MM.1S (cell line): ENCODE measurements around the gene TBX4.

Experiments
- DNase-seq: peaks from one replicate; pipeline ENCODE4 v3.0.0-alpha.2; 2015
- H2AFZ ChIP-seq: fragments of 300-600 bp; sonication (generic); 2 replicates; pipeline ENCODE4 v1.6.0; 2016; ENCODE audit warnings: antibody characterized with exemption, low read length
- H3F3A ChIP-seq: fragments of 300-600 bp; sonication (generic); 2 replicates; pipeline ENCODE4 v1.6.1; 2016; ENCODE audit warnings: mild to moderate bottlenecking, antibody characterized with exemption, low read length, moderate library complexity, mixed read lengths; ENCODE audit not compliant: insufficient read depth
- H3K27ac ChIP-seq: fragments of 300-600 bp; sonication (generic); 2 replicates; pipeline ENCODE4 v1.5.1; 2016; ENCODE audit warnings: mild to moderate bottlenecking, low read length
- H3K27me3 ChIP-seq: fragments of 300-600 bp; sonication (generic); replicated peaks from 2 replicates; pipeline ENCODE4 v1.6.0; 2016; ENCODE audit warnings: low read length; ENCODE audit not compliant: insufficient read depth
- H3K36me3 ChIP-seq: fragments of 300-600 bp; sonication (generic); replicated peaks from 2 replicates; pipeline ENCODE4 v1.6.1; 2016; ENCODE audit warnings: mild to moderate bottlenecking, low read length, mixed read lengths; ENCODE audit not compliant: insufficient read depth
- H3K4me1 ChIP-seq: fragments of 300-600 bp; sonication (generic); 2 replicates; pipeline ENCODE4 v1.6.1; 2016; ENCODE audit warnings: low read length, mixed read lengths
- H3K4me2 ChIP-seq: fragments of 300-600 bp; sonication (generic); 2 replicates; pipeline ENCODE4 v1.6.0; 2016; ENCODE audit warnings: low read depth, low read length
- H3K4me3 ChIP-seq: fragments of 300-600 bp; sonication (generic); 2 replicates; pipeline ENCODE4 v1.5.1; 2016; ENCODE audit warnings: low read length, mixed read lengths
- H3K79me2 ChIP-seq: fragments of 300-600 bp; sonication (generic); 2 replicates; pipeline ENCODE4 v1.6.1; 2016; ENCODE audit warnings: mixed run types, low read length, mixed read lengths
- H3K9ac ChIP-seq: fragments of 300-600 bp; sonication (generic); 2 replicates; pipeline ENCODE4 v1.6.1; 2016; ENCODE audit warnings: low read length, mixed read lengths
- H3K9me2 ChIP-seq: fragments of 300-600 bp; sonication (generic); replicated peaks from 2 replicates; pipeline ENCODE4 v1.6.1; 2016; ENCODE audit warnings: mild to moderate bottlenecking, low read length, mixed read lengths; ENCODE audit not compliant: insufficient read depth
- H3K9me3 ChIP-seq: fragments of 300-600 bp; sonication (generic); replicated peaks from 2 replicates; pipeline ENCODE4 v1.6.1; 2016; ENCODE audit warnings: mild to moderate bottlenecking, low read length, mixed read lengths; ENCODE audit not compliant: insufficient read depth
- H4K20me1 ChIP-seq: fragments of 300-600 bp; sonication (generic); 2 replicates; pipeline ENCODE4 v1.6.1; 2016; ENCODE audit warnings: mild to moderate bottlenecking, low read length, moderate library complexity, mixed read lengths; ENCODE audit not compliant: insufficient read depth
- EZH2 ChIP-seq: fragments of 300-600 bp; sonication (generic); optimal IDR thresholded peaks from 2 replicates; pipeline ENCODE3; 2017; ENCODE audit warnings: low read depth, mild to moderate bottlenecking, antibody characterized with exemption, low read length, mixed read lengths
- EZH2phosphoT487 ChIP-seq: fragments of 300-600 bp; sonication (generic); IDR thresholded peaks from 2 replicates; pipeline ENCODE4 v1.6.1; 2018; ENCODE audit warnings: antibody characterized with exemption, low read length
- TF ChIP-seq, protein P1 (sequence below): fragments of 300-600 bp; sonication (generic); IDR thresholded peaks from 2 replicates; pipeline ENCODE4 v1.5.1; 2016; ENCODE audit warnings: antibody characterized with exemption, low read length, mixed read lengths

TBX4 gene

DNA sequence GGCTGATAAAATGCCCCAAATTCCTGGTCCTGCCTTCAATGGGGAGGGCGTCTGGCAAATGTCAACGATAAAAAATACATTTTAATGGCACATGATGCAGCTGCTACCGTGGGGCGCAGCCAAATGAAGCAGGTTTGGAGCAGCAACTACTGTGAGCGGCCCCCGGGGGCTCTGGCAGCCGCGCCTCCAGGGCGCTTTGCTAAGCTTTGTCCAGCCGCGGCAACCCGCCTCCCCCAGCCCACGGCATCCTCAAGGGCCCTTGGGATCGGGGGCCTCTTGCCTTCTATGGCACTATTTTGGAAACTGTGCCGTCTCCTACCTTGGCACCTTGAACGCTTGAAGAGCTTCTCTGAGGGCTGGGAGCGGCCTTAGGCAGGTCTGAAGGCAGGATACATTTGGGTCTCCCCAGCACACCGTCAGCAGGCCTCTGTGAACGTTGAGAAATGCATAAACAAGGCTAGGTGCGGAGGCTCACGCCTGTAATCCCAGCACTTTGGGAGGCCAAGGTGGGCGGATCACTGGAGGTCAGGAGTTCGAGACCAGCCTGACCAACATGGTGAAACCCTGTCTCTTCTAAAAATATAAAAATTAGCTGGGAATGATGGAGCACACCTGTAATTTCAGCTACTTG is 25.1 kb downstream of the TBX4 start:
- no peak overlapping the region for H2AFZ ChIP-seq
- no peaks in the 10 kb centered on the region for H3K9me3 ChIP-seq
- H3K9ac ChIP-seq = no peak overlapping the region
- DNase-seq = no peak
- no peaks in the 10 kb centered on the region for H3K9me2 ChIP-seq
- H3K4me3 ChIP-seq = no peak overlapping the region
- no peaks in the 10 kb centered on the region for H3F3A ChIP-seq
- no peak overlapping the region for H3K27ac ChIP-seq
- TF ChIP-seq EZH2 (no peak), EZH2phosphoT487 (no peak)
- TF ChIP-seq, protein P1, sequence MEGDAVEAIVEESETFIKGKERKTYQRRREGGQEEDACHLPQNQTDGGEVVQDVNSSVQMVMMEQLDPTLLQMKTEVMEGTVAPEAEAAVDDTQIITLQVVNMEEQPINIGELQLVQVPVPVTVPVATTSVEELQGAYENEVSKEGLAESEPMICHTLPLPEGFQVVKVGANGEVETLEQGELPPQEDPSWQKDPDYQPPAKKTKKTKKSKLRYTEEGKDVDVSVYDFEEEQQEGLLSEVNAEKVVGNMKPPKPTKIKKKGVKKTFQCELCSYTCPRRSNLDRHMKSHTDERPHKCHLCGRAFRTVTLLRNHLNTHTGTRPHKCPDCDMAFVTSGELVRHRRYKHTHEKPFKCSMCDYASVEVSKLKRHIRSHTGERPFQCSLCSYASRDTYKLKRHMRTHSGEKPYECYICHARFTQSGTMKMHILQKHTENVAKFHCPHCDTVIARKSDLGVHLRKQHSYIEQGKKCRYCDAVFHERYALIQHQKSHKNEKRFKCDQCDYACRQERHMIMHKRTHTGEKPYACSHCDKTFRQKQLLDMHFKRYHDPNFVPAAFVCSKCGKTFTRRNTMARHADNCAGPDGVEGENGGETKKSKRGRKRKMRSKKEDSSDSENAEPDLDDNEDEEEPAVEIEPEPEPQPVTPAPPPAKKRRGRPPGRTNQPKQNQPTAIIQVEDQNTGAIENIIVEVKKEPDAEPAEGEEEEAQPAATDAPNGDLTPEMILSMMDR = no peak
- no peaks in the 10 kb centered on the region for H3K27me3 ChIP-seq
- H3K79me2 ChIP-seq = no peaks in the 10 kb centered on the region
- H3K4me2 ChIP-seq = no peak overlapping the region
- no peaks in the 10 kb centered on the region for H3K4me1 ChIP-seq
- no peaks in the 10 kb centered on the region for H3K36me3 ChIP-seq
- no peaks in the 10 kb centered on the region for H4K20me1 ChIP-seq

DNA sequence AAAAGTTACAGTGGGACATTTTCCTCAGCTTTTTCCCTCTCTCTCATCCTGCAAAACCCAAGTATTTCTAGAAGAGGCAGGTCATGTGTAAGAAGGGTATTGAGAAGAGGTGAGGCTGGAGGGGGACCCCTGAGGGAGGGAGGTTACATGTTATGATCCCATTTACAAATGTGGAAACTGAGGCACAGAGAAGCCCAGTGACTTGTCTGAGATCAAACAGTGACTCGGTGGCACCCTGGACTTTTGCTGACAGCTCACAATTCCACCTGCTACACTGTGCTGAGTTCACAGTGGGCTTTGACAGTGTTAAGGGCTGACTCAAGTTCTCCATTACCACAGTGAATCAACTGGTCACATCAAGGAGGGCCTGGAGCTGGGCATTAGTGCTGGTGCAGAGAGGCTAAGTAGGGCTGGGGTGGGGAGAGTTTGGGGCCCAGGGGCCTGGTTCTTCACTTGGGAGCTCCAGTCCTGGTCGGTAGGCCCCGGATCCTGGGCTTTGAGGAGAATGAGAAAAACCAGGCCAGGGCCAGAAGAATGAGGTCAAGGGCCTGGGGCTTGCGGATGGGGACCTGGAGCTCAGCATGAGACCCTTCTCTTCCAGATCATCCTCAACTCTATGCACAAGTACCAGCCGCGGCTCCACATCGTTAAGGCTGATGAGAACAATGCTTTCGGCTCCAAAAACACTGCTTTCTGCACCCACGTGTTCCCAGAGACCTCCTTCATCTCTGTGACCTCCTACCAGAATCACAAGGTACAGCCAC is 26.0 kb downstream of the TBX4 start:
- no peaks in the 10 kb centered on the region for H3K36me3 ChIP-seq

DNA sequence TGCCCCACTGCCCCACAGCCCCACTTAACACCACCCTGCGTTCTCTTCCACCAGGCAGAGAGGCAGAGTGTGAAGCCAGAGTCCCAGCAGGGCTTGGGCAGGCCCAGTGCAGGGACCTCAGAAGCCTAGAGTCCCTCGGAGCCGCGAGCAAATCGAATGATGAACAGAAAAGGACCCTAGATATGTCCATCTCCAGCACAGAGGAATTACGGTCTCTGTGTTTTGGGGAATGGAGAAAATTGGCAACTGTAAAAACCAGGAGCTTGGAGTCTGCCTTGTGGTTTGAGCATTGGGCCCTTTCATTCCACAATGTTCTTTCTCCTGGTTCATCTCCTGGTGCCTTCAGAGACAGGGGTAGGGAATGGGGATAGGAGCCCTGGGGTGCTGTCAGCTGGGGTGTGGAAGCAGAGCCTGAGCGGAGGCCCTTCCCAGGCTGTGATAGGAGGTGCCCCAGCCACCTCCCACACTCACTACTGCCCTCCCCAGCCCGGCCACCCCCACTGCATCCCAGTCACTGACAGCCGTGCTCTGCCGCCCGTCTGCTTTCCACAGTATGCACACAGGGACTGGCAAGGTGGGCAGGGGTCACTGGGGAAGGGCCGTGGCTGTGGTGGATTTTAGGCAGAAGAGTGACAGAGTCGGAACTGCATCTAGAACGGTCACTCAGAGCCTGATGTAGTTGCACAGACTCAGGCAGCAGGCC is 26.7 kb downstream of the TBX4 start:
- no peak for DNase-seq
- no peak overlapping the region for H2AFZ ChIP-seq
- H3K36me3 ChIP-seq = no peaks in the 10 kb centered on the region
- no peaks in the 10 kb centered on the region for H3F3A ChIP-seq
- H3K4me2 ChIP-seq = no peak overlapping the region
- H3K4me1 ChIP-seq = no peaks in the 10 kb centered on the region
- no peak overlapping the region for H3K9ac ChIP-seq
- H3K9me2 ChIP-seq = no peaks in the 10 kb centered on the region
- no peaks in the 10 kb centered on the region for H3K9me3 ChIP-seq
- no peak overlapping the region for H3K27ac ChIP-seq
- H3K27me3 ChIP-seq = no peaks in the 10 kb centered on the region
- H3K4me3 ChIP-seq = no peak overlapping the region
- H4K20me1 ChIP-seq = no peaks in the 10 kb centered on the region
- TF ChIP-seq EZH2 (no peak), EZH2phosphoT487 (no peak)
- TF ChIP-seq, protein P1 = no peak
- no peaks in the 10 kb centered on the region for H3K79me2 ChIP-seq

More for the DNA sequence above, 26.0 kb downstream of the TBX4 start:
- no peaks in the 10 kb centered on the region for H3K9me2 ChIP-seq
- H3K9me3 ChIP-seq = no peaks in the 10 kb centered on the region
- no peaks in the 10 kb centered on the region for H3K4me1 ChIP-seq
- no peak overlapping the region for H3K9ac ChIP-seq
- TF ChIP-seq, protein P1 = no peak
- TF ChIP-seq EZH2phosphoT487 (no peak), EZH2 (no peak)
- no peak for DNase-seq
- no peaks in the 10 kb centered on the region for H3K79me2 ChIP-seq
- H3K4me3 ChIP-seq = no peak overlapping the region
- no peak overlapping the region for H2AFZ ChIP-seq
- H4K20me1 ChIP-seq = no peaks in the 10 kb centered on the region
- no peaks in the 10 kb centered on the region for H3K27me3 ChIP-seq
- no peak overlapping the region for H3K4me2 ChIP-seq
- H3F3A ChIP-seq = no peaks in the 10 kb centered on the region
- H3K27ac ChIP-seq = no peak overlapping the region
